ENCODE data around the gene TIMM23B.
"Not testable (repeated sequence)": the region's sequence is repeated elsewhere in the genome, so short reads cannot be mapped to it uniquely, and the experiment has no call there.

- TF ChIP-seq YY1 (IDR thresholded peaks at IDR 0.05; ENCODE audit: insufficient read depth, insufficient read length); SUZ12 (IDR thresholded peaks at IDR 0.05; ENCODE audit: extremely low read depth, insufficient read depth, insufficient read length): not testable (repeated sequence)
Observed at GRCh38 chr10:49942339-49942705, 469 bp downstream of the TIMM23B start.

Measured in NT2/D1 (cell line).